ENCODE measurements around the gene PDZRN3. TPM values are rescaled to one million over a fixed set of nuclear protein-coding genes. Genes with fewer than 3 reads are reported as not detected.
"Not testable (repeated sequence)": the region's sequence is repeated elsewhere in the genome, so short reads cannot be mapped to it uniquely, and the experiment has no call there.

PDZRN3 gene
- total RNA-seq, 2 experiments from 2014 or later, result not detected

- H3K36me3 Mint-ChIP-seq, result no peaks in the 10 kb centered on the region
- CTCF ChIA-PET, result interaction anchor here (0.7 kb wide), 1 partner anchor 1400 kb away, joined by 4 read pairs; no protein-coding TSS in a partner anchor
- H3K4me1 Mint-ChIP-seq (ENCODE audit: low read depth), result no peaks in the 10 kb centered on the region
- no peak overlapping the region for H3K27ac Mint-ChIP-seq
- POLR2A ChIA-PET, result no interaction called here
- H3K4me3 Mint-ChIP-seq, result no peak overlapping the region
- no peak for DNase-seq
- H3K27me3 Mint-ChIP-seq, result peaks cover 11% of the 10 kb centered on the region
- intact Hi-C loops (cut with micrococcal nuclease), result no loop called here
- no peaks in the 10 kb centered on the region for H3K9me3 Mint-ChIP-seq
Observed at GRCh38 chr3:73469331-73469730, 155.4 kb downstream of the PDZRN3 start.

- intact Hi-C loops (cut with micrococcal nuclease), result no loop called here
- no peak overlapping the region for H3K4me3 Mint-ChIP-seq
- DNase-seq, result no peak
- no peak overlapping the region for H3K27ac Mint-ChIP-seq
- H3K36me3 Mint-ChIP-seq, result no peaks in the 10 kb centered on the region
- ChIA-PET CTCF (no interaction called here), POLR2A (no interaction called here)
- H3K27me3 Mint-ChIP-seq, result peaks cover 6% of the 10 kb centered on the region
- no peaks in the 10 kb centered on the region for H3K9me3 Mint-ChIP-seq
- H3K4me1 Mint-ChIP-seq (ENCODE audit: low read depth), result no peaks in the 10 kb centered on the region
Observed at GRCh38 chr3:73467211-73467610, 157.5 kb downstream of the PDZRN3 start.

- H3K4me3 Mint-ChIP-seq, result no peak overlapping the region
- peaks cover under 1% of the 10 kb centered on the region for H3K27me3 Mint-ChIP-seq
- H3K36me3 Mint-ChIP-seq, result no peaks in the 10 kb centered on the region
- POLR2A ChIA-PET, result no interaction called here
- no peak overlapping the region for H3K27ac Mint-ChIP-seq
- H3K4me1 Mint-ChIP-seq (ENCODE audit: low read depth), result no peaks in the 10 kb centered on the region
- DNase-seq, result no peak
- CTCF ChIA-PET, result no interaction called here
- intact Hi-C loops (cut with micrococcal nuclease), result no loop called here
- H3K9me3 Mint-ChIP-seq, result no peaks in the 10 kb centered on the region
Observed at GRCh38 chr3:73465926-73466325, 158.8 kb downstream of the PDZRN3 start.

GRCh38 chr3:73464126-73464525, 160.6 kb downstream of the PDZRN3 start:
- H3K9me3 Mint-ChIP-seq; DNase-seq; POLR2A ChIA-PET; intact Hi-C loops (cut with micrococcal nuclease); H3K27ac Mint-ChIP-seq; H3K4me1 Mint-ChIP-seq (ENCODE audit: low read depth); H3K4me3 Mint-ChIP-seq; H3K27me3 Mint-ChIP-seq; CTCF ChIA-PET; H3K36me3 Mint-ChIP-seq: not testable (repeated sequence)

- POLR2A ChIA-PET, result no interaction called here
- CTCF ChIA-PET, result no interaction called here
- no peak overlapping the region for H3K4me3 Mint-ChIP-seq
- H3K27me3 Mint-ChIP-seq, result no peaks in the 10 kb centered on the region
- H3K36me3 Mint-ChIP-seq, result no peaks in the 10 kb centered on the region
- no peaks in the 10 kb centered on the region for H3K4me1 Mint-ChIP-seq (ENCODE audit: low read depth)
- H3K27ac Mint-ChIP-seq, result no peak overlapping the region
- no peaks in the 10 kb centered on the region for H3K9me3 Mint-ChIP-seq
- no peak for DNase-seq
- intact Hi-C loops (cut with micrococcal nuclease), result no loop called here
Observed at GRCh38 chr3:73461547-73461946, 163.2 kb downstream of the PDZRN3 start.

- no peaks in the 10 kb centered on the region for H3K36me3 Mint-ChIP-seq
- POLR2A ChIA-PET, result no interaction called here
- no peaks in the 10 kb centered on the region for H3K27me3 Mint-ChIP-seq
- H3K9me3 Mint-ChIP-seq, result no peaks in the 10 kb centered on the region
- H3K27ac Mint-ChIP-seq, result no peak overlapping the region
- H3K4me3 Mint-ChIP-seq, result no peak overlapping the region
- intact Hi-C loops (cut with micrococcal nuclease), result no loop called here
- no peak for DNase-seq
- CTCF ChIA-PET, result no interaction called here
- H3K4me1 Mint-ChIP-seq (ENCODE audit: low read depth), result no peaks in the 10 kb centered on the region
Observed at GRCh38 chr3:73459711-73460110, 165.0 kb downstream of the PDZRN3 start.

- H3K9me3 Mint-ChIP-seq, result no peaks in the 10 kb centered on the region
- no peaks in the 10 kb centered on the region for H3K27me3 Mint-ChIP-seq
- DNase-seq, result no peak
Observed at GRCh38 chr3:73453666-73454065, 171.1 kb downstream of the PDZRN3 start.

GRCh38 chr3:73452729-73453128, 172.0 kb downstream of the PDZRN3 start:
- no peak overlapping the region for H3K4me3 Mint-ChIP-seq
- DNase-seq, result no peak
- POLR2A ChIA-PET, result no interaction called here
- intact Hi-C loops (cut with micrococcal nuclease), result no loop called here
- H3K27me3 Mint-ChIP-seq, result no peaks in the 10 kb centered on the region
- no peaks in the 10 kb centered on the region for H3K4me1 Mint-ChIP-seq (ENCODE audit: low read depth)
- H3K27ac Mint-ChIP-seq, result no peak overlapping the region
- H3K9me3 Mint-ChIP-seq, result no peaks in the 10 kb centered on the region
- no peaks in the 10 kb centered on the region for H3K36me3 Mint-ChIP-seq
- CTCF ChIA-PET, result no interaction called here

More at GRCh38 chr3:73453666-73454065, 171.1 kb downstream of the PDZRN3 start:
- POLR2A ChIA-PET, result no interaction called here
- CTCF ChIA-PET, result no interaction called here
- Mint-ChIP-seq H3K36me3 (no peaks in the 10 kb centered on the region), H3K4me1 (ENCODE audit: low read depth) (no peaks in the 10 kb centered on the region), H3K4me3 (no peak overlapping the region), H3K27ac (no peak overlapping the region)
- intact Hi-C loops (cut with micrococcal nuclease), result no loop called here

- intact Hi-C loops (cut with micrococcal nuclease), result no loop called here
Observed at GRCh38 chr3:73451301-73451944, 173.3 kb downstream of the PDZRN3 start.

GRCh38 chr3:73449774-73450173, 175.0 kb downstream of the PDZRN3 start:
- POLR2A ChIA-PET, result no interaction called here
- H3K4me1 Mint-ChIP-seq (ENCODE audit: low read depth), result no peaks in the 10 kb centered on the region

More at GRCh38 chr3:73451301-73451944, 173.3 kb downstream of the PDZRN3 start:
- Mint-ChIP-seq H3K9me3 (no peaks in the 10 kb centered on the region), H3K4me1 (ENCODE audit: low read depth) (no peaks in the 10 kb centered on the region), H3K27ac (no peak overlapping the region), H3K36me3 (no peaks in the 10 kb centered on the region), H3K27me3 (no peaks in the 10 kb centered on the region), H3K4me3 (no peak overlapping the region)
- POLR2A ChIA-PET, result no interaction called here
- DNase-seq, result no peak
- CTCF ChIA-PET, result no interaction called here

GRCh38 chr3:73448761-73449301, 175.9 kb downstream of the PDZRN3 start:
- no peaks in the 10 kb centered on the region for H3K4me1 Mint-ChIP-seq (ENCODE audit: low read depth)
- no peak for DNase-seq
- no peaks in the 10 kb centered on the region for H3K36me3 Mint-ChIP-seq
- no peaks in the 10 kb centered on the region for H3K27me3 Mint-ChIP-seq
- ChIA-PET CTCF (no interaction called here), POLR2A (no interaction called here)
- no peak overlapping the region for H3K4me3 Mint-ChIP-seq
- H3K27ac Mint-ChIP-seq, result no peak overlapping the region
- H3K9me3 Mint-ChIP-seq, result no peaks in the 10 kb centered on the region
- intact Hi-C loops (cut with micrococcal nuclease), result no loop called here

More at GRCh38 chr3:73449774-73450173, 175.0 kb downstream of the PDZRN3 start:
- Mint-ChIP-seq H3K9me3 (no peaks in the 10 kb centered on the region), H3K27ac (no peak overlapping the region), H3K4me3 (no peak overlapping the region), H3K36me3 (no peaks in the 10 kb centered on the region), H3K27me3 (no peaks in the 10 kb centered on the region)
- DNase-seq, result no peak
- CTCF ChIA-PET, result no interaction called here
- intact Hi-C loops (cut with micrococcal nuclease), result no loop called here

GRCh38 chr3:73448041-73448440, 176.7 kb downstream of the PDZRN3 start:
- no peak for DNase-seq
- no peaks in the 10 kb centered on the region for H3K36me3 Mint-ChIP-seq
- intact Hi-C loops (cut with micrococcal nuclease), result no loop called here
- CTCF ChIA-PET, result interaction anchor here (0.7 kb wide), 1 partner anchor 766 kb away, joined by 3 read pairs; no protein-coding TSS in a partner anchor
- no peaks in the 10 kb centered on the region for H3K9me3 Mint-ChIP-seq
- H3K27ac Mint-ChIP-seq, result no peak overlapping the region
- no peaks in the 10 kb centered on the region for H3K27me3 Mint-ChIP-seq
- no peak overlapping the region for H3K4me3 Mint-ChIP-seq
- H3K4me1 Mint-ChIP-seq (ENCODE audit: low read depth), result no peaks in the 10 kb centered on the region
- POLR2A ChIA-PET, result no interaction called here

- intact Hi-C loops (cut with micrococcal nuclease), result no loop called here
- ChIA-PET POLR2A (no interaction called here), CTCF (no interaction called here)
- no peak for DNase-seq
- Mint-ChIP-seq H3K27me3 (no peaks in the 10 kb centered on the region), H3K9me3 (no peaks in the 10 kb centered on the region), H3K27ac (no peak overlapping the region), H3K4me3 (no peak overlapping the region), H3K36me3 (no peaks in the 10 kb centered on the region), H3K4me1 (ENCODE audit: low read depth) (no peaks in the 10 kb centered on the region)
Observed at GRCh38 chr3:73447111-73447510, 177.6 kb downstream of the PDZRN3 start.
